GM18507 (cell line): ENCODE measurements around the gene NLRX1.
"Not testable (repeated sequence)": the region's sequence is repeated elsewhere in the genome, so short reads cannot be mapped to it uniquely, and the experiment has no call there.

Experiments
- DNase-seq: peaks from one replicate; pipeline ENCODE4 v3.0.0; 2011; ENCODE audit warnings: low read depth; ENCODE audit not compliant: insufficient read length; ENCODE audit errors: extremely low spot score
- FAIRE-seq: peaks from 2 replicates; lab custom pipeline; 2011; peaks lifted over from hg19 to GRCh38; lab: Jason Lieb, UNC

The NLRX1 gene

GRCh38 chr11:119168471-119169281 is at the start of gene NLRX1:
TSS of gene NLRX1 (plus strand) at chr11:119168725. CDS start at chr11:119171404, 2,679 bp downstream.
- peak; percentile 89 for FAIRE-seq
- DNase-seq: peak; percentile 92

GRCh38 chr11:119118946-119119345 is 49.6 kb upstream of the NLRX1 start:
- FAIRE-seq: no peak

GRCh38 chr11:119120639-119121007 is 47.9 kb upstream of the NLRX1 start:
- FAIRE-seq: no peak
- no peak for DNase-seq

More at GRCh38 chr11:119118946-119119345, 49.6 kb upstream of the NLRX1 start:
- DNase-seq: no peak

- FAIRE-seq (peak; percentile 99), DNase-seq (peak; percentile 98)
Measured at GRCh38 chr11:119121008-119121810, 47.3 kb upstream of the NLRX1 start, which contains the start of gene HINFP. TSS of gene HINFP (plus strand) at chr11:119121580. CDS start at chr11:119126945, 5,365 bp downstream.

GRCh38 chr11:119121811-119122124 is 46.8 kb upstream of the NLRX1 start:
- peak; percentile 12 for FAIRE-seq

GRCh38 chr11:119125821-119126220 is 42.7 kb upstream of the NLRX1 start:
- no peak for DNase-seq
- FAIRE-seq: no peak

More at GRCh38 chr11:119121811-119122124, 46.8 kb upstream of the NLRX1 start:
- no peak for DNase-seq

- FAIRE-seq (no peak), DNase-seq (no peak)
Measured at GRCh38 chr11:119126675-119127268, 41.8 kb upstream of the NLRX1 start.

GRCh38 chr11:119130662-119131061 is 37.9 kb upstream of the NLRX1 start:
- DNase-seq (no peak), FAIRE-seq (no peak)

- DNase-seq (no peak), FAIRE-seq (no peak)
Measured at GRCh38 chr11:119134389-119134978, 34.0 kb upstream of the NLRX1 start.

GRCh38 chr11:119139276-119139675 is 29.2 kb upstream of the NLRX1 start:
- DNase-seq, FAIRE-seq: not testable (repeated sequence)

- DNase-seq (peak; percentile 58), FAIRE-seq (peak; percentile 77)
Measured at GRCh38 chr11:119144825-119145486, 23.6 kb upstream of the NLRX1 start.

GRCh38 chr11:119145551-119145950 is 23.0 kb upstream of the NLRX1 start:
- DNase-seq (no peak), FAIRE-seq (no peak)

GRCh38 chr11:119147604-119148333 is 20.8 kb upstream of the NLRX1 start:
- no peak for FAIRE-seq
- DNase-seq: no peak

- FAIRE-seq: no peak
Measured at GRCh38 chr11:119148720-119149017, 19.9 kb upstream of the NLRX1 start.

GRCh38 chr11:119149018-119149785 is 19.3 kb upstream of the NLRX1 start, which contains the start of gene ABCG4:
TSS of gene ABCG4 (plus strand) at chr11:119149052. CDS start at chr11:119149966, 914 bp downstream.
- DNase-seq: no peak
- FAIRE-seq: no peak

More at GRCh38 chr11:119148720-119149017, 19.9 kb upstream of the NLRX1 start:
- no peak for DNase-seq

- DNase-seq (no peak), FAIRE-seq (no peak)
Measured at GRCh38 chr11:119149786-119150275, 18.7 kb upstream of the NLRX1 start.

- DNase-seq (no peak), FAIRE-seq (no peak)
Measured at GRCh38 chr11:119152043-119152442, 16.5 kb upstream of the NLRX1 start.

- no peak for DNase-seq
- no peak for FAIRE-seq
Measured at GRCh38 chr11:119152604-119153003, 15.9 kb upstream of the NLRX1 start.
